Left ventricle myocardium inferior (tissue), 1 donor: ENCODE results near the gene GGA2. TPM values are rescaled to one million over a fixed set of nuclear protein-coding genes. Genes with fewer than 3 reads are reported as not detected.

Experiments used
- DNase-seq: peaks from one replicate; pipeline ENCODE4 v3.0.0-alpha.2; 2020
- H3K27ac ChIP-seq: fragments of 200-600 bp; replicated peaks from 2 replicates; pipeline ENCODE4 v1.8.0; 2021
- H3K27me3 ChIP-seq: fragments of 200-600 bp; 2 replicates; pipeline ENCODE4 v1.8.0; 2021; ENCODE audit warnings: low read depth
- H3K36me3 ChIP-seq: fragments of 200-600 bp; 2 replicates; pipeline ENCODE4 v1.8.0; 2021
- H3K4me1 ChIP-seq: fragments of 200-600 bp; 2 replicates; pipeline ENCODE4 v1.8.0; 2021
- H3K4me3 ChIP-seq: fragments of 200-600 bp; 2 replicates; pipeline ENCODE4 v1.8.0; 2021; ENCODE audit warnings: mild to moderate bottlenecking, moderate library complexity
- H3K9me3 ChIP-seq: fragments of 200-600 bp; replicated peaks from 2 replicates; pipeline ENCODE4 v1.8.0; 2021
- intact Hi-C: fragments of 100-400 bp; cut with micrococcal nuclease; formaldehyde crosslinking; loops from one replicate; pipeline ENCODE4 v1.11.0; 2022
- total RNA-seq: library from RNA; stranded (reverse); fragmentation: NEBNext Ultra II Directional; extraction: Animal tissue kit (Norgen Biotek cat#: 25700); gene quantifications from one replicate; pipeline ENCODE4 v1.2.1, GENCODE V29; 2021
- TF ChIP-seq, protein P1 (sequence below): fragments of 200-600 bp; IDR thresholded peaks from 2 replicates; pipeline ENCODE4 v1.8.0; 2021; ENCODE audit warnings: antibody characterized with exemption, mild to moderate bottlenecking, borderline replicate concordance
- donor health status: DM: no; HTN: yes; CAD: no; lungs with severe emphysema.

The GGA2 gene
- total RNA-seq, 1 donor from 2014 or later, result 59.4 TPM

- peaks cover 37% of the 10 kb centered on the region for H3K36me3 ChIP-seq
- no peak for DNase-seq
- peaks cover 70% of the 10 kb centered on the region for H3K4me1 ChIP-seq
Observed at GRCh38 chr16:23496821-23497542, 13.3 kb downstream of the GGA2 start.

GRCh38 chr16:23495671-23496070 lies 14.6 kb downstream of the GGA2 start:
- no peaks in the 10 kb centered on the region for H3K27me3 ChIP-seq
- H3K36me3 ChIP-seq, result peaks cover 51% of the 10 kb centered on the region
- no peak overlapping the region for H3K4me3 ChIP-seq
- no peaks in the 10 kb centered on the region for H3K9me3 ChIP-seq
- TF ChIP-seq, protein P1, sequence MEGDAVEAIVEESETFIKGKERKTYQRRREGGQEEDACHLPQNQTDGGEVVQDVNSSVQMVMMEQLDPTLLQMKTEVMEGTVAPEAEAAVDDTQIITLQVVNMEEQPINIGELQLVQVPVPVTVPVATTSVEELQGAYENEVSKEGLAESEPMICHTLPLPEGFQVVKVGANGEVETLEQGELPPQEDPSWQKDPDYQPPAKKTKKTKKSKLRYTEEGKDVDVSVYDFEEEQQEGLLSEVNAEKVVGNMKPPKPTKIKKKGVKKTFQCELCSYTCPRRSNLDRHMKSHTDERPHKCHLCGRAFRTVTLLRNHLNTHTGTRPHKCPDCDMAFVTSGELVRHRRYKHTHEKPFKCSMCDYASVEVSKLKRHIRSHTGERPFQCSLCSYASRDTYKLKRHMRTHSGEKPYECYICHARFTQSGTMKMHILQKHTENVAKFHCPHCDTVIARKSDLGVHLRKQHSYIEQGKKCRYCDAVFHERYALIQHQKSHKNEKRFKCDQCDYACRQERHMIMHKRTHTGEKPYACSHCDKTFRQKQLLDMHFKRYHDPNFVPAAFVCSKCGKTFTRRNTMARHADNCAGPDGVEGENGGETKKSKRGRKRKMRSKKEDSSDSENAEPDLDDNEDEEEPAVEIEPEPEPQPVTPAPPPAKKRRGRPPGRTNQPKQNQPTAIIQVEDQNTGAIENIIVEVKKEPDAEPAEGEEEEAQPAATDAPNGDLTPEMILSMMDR, result no peak
- no peak for DNase-seq
- no peak overlapping the region for H3K27ac ChIP-seq
- intact Hi-C loops, result no loop called here
- peaks cover 66% of the 10 kb centered on the region for H3K4me1 ChIP-seq

More at GRCh38 chr16:23496821-23497542, 13.3 kb downstream of the GGA2 start:
- TF ChIP-seq, protein P1, result no peak
- H3K27me3 ChIP-seq, result no peaks in the 10 kb centered on the region
- peak overlapping the region; percentile 55 for H3K27ac ChIP-seq
- intact Hi-C loops, result no loop called here
- no peak overlapping the region for H3K4me3 ChIP-seq
- no peaks in the 10 kb centered on the region for H3K9me3 ChIP-seq

- H3K36me3 ChIP-seq, result peaks cover 65% of the 10 kb centered on the region
- TF ChIP-seq, protein P1, result no peak
- no peaks in the 10 kb centered on the region for H3K9me3 ChIP-seq
- intact Hi-C loops, result no loop called here
- no peak overlapping the region for H3K4me3 ChIP-seq
- no peak for DNase-seq
- no peaks in the 10 kb centered on the region for H3K27me3 ChIP-seq
- peaks cover 52% of the 10 kb centered on the region for H3K4me1 ChIP-seq
- H3K27ac ChIP-seq, result peak overlapping the region; percentile 2
Observed at GRCh38 chr16:23494188-23494587, 16.1 kb downstream of the GGA2 start.

- TF ChIP-seq, protein P1, result peak; percentile 17
- Histone ChIP-seq H3K36me3 (peaks cover 90% of the 10 kb centered on the region), H3K27ac (peak overlapping the region; percentile 69), H3K9me3 (no peaks in the 10 kb centered on the region), H3K27me3 (no peaks in the 10 kb centered on the region), H3K4me1 (peaks cover 28% of the 10 kb centered on the region), H3K4me3 (no peak overlapping the region)
- intact Hi-C loops, result no loop called here
- DNase-seq, result no peak
Observed at GRCh38 chr16:23491490-23492391, 18.6 kb downstream of the GGA2 start.

GRCh38 chr16:23486480-23486879 lies 23.8 kb downstream of the GGA2 start:
- no peaks in the 10 kb centered on the region for H3K27me3 ChIP-seq
- H3K4me1 ChIP-seq, result peaks cover 15% of the 10 kb centered on the region
- H3K9me3 ChIP-seq, result no peaks in the 10 kb centered on the region
- H3K27ac ChIP-seq, result no peak overlapping the region
- DNase-seq, result no peak
- H3K36me3 ChIP-seq, result peaks cover 94% of the 10 kb centered on the region
- intact Hi-C loops, result no loop called here
- TF ChIP-seq, protein P1, result no peak
- H3K4me3 ChIP-seq, result no peak overlapping the region
